ENCODE data around the gene CEMP1.

GRCh38 chr16:2527784-2528100 is 3.5 kb downstream of the CEMP1 start:
- TF ChIP-seq EP300 (IDR thresholded peaks at IDR 0.05), result no peak
- no peak for TF ChIP-seq CTCF (IDR thresholded peaks at IDR 0.05)
- TF ChIP-seq POLR2AphosphoS5 (IDR thresholded peaks at IDR 0.05), result no peak

Measured in suprapubic skin (tissue), 4 donors.